CD14-positive monocyte (primary cell): ENCODE results near the gene ERCC6. TPM values are rescaled to one million over a fixed set of nuclear protein-coding genes. Genes with fewer than 3 reads are reported as not detected.

Experiments
- DNase-seq, 3 donors: peaks; one replicate each; pipeline ENCODE4 v3.0.0-alpha.2; 2011 to 2022
- H2AFZ ChIP-seq: 2 replicates; pipeline ENCODE4 v1.6.0; 2012; ENCODE audit warnings: mild to moderate bottlenecking, low read depth, low read length, inconsistent platforms; ENCODE audit not compliant: insufficient read depth, poor library complexity, severe bottlenecking
- H3K27ac ChIP-seq, 2 donors: 1 replicate in 1 of 2; 2 replicates in 1 of 2; pipeline ENCODE4 v1.5.1; 2012 to 2013; ENCODE audit warnings: low read length in 2 of 2, control low read depth in 1 of 2, inconsistent platforms in 1 of 2, low read depth in 1 of 2, mild to moderate bottlenecking in 1 of 2
- H3K27me3 ChIP-seq, 2 donors: one replicate each; pipeline versions ENCODE4 v1.6.0 to v1.6.1; 2011 to 2013; ENCODE audit warnings: low read length in 2 of 2; ENCODE audit not compliant: control insufficient read depth in 2 of 2, insufficient read depth in 2 of 2
- H3K36me3 ChIP-seq, 2 donors: replicated peaks in 1 of 2; 1 replicate in 1 of 2; 2 replicates in 1 of 2; pipeline versions ENCODE4 v1.5.1 to v1.6.1; 2012 to 2013; ENCODE audit warnings: low read length in 2 of 2, control low read depth in 1 of 2, inconsistent platforms in 1 of 2, mild to moderate bottlenecking in 1 of 2; ENCODE audit not compliant: insufficient read depth in 2 of 2, control insufficient read depth in 1 of 2
- H3K4me1 ChIP-seq, 2 donors: 1 replicate in 1 of 2; 2 replicates in 1 of 2; pipeline versions ENCODE4 v1.5.1 to v1.6.1; 2012 to 2013; ENCODE audit warnings: low read length in 2 of 2, control low read depth in 1 of 2, inconsistent platforms in 1 of 2, mild to moderate bottlenecking in 1 of 2, moderate library complexity in 1 of 2; ENCODE audit not compliant: insufficient read depth in 2 of 2, control insufficient read depth in 1 of 2
- H3K4me2 ChIP-seq: replicated peaks from 2 replicates; pipeline ENCODE3; 2012; ENCODE audit warnings: low read length, moderate library complexity, mild to moderate bottlenecking; ENCODE audit not compliant: poor library complexity, severe bottlenecking; ENCODE audit errors: extremely low read depth
- H3K4me3 ChIP-seq, 3 experiments: fragments of 200-600 bp in 1 of 3; sonication (generic) in 1 of 3; replicated peaks in 1 of 3; 1 replicate in 2 of 3; 2 replicates in 1 of 3; pipeline ENCODE4 v1.5.1; 2011 to 2013; ENCODE audit warnings: low read length in 3 of 3, mild to moderate bottlenecking in 3 of 3, control low read depth in 2 of 3, low read depth in 2 of 3, inconsistent platforms in 1 of 3, moderate library complexity in 1 of 3
- H3K79me2 ChIP-seq: 2 replicates; pipeline ENCODE4 v1.6.0; 2012; ENCODE audit warnings: mild to moderate bottlenecking, control low read depth, inconsistent platforms, low read length, moderate library complexity; ENCODE audit not compliant: insufficient read depth
- H3K9ac ChIP-seq: 2 replicates; pipeline ENCODE4 v1.6.0; 2017; ENCODE audit warnings: low read length, mild to moderate bottlenecking; ENCODE audit not compliant: insufficient read depth, poor library complexity, severe bottlenecking
- H3K9me3 ChIP-seq, 2 donors: replicated peaks in 1 of 2; 1 replicate in 1 of 2; 2 replicates in 1 of 2; pipeline versions ENCODE4 v1.5.1 to v1.6.1; 2012 to 2013; ENCODE audit warnings: low read length in 2 of 2, control low read depth in 1 of 2; ENCODE audit not compliant: control insufficient read depth in 1 of 2, insufficient read depth in 1 of 2
- H4K20me1 ChIP-seq: 2 replicates; pipeline ENCODE4 v1.6.0; 2012; ENCODE audit warnings: mild to moderate bottlenecking, low read length, control low read depth, moderate library complexity; ENCODE audit not compliant: insufficient read depth
- H3K27ac Mint-ChIP-seq, 7 donors: one replicate each; pipeline ENCODE4 v1.8.0; 2020; ENCODE audit warnings: mild to moderate bottlenecking in 7 of 7, mixed read lengths in 7 of 7, moderate library complexity in 6 of 7, inconsistent platforms in 2 of 7
- H3K27me3 Mint-ChIP-seq, 3 donors: one replicate each; pipeline ENCODE4 v1.8.0; 2021 to 2022; ENCODE audit warnings: low read depth in 3 of 3, mild to moderate bottlenecking in 3 of 3, mixed read lengths in 3 of 3, moderate library complexity in 3 of 3, inconsistent platforms in 1 of 3
- H3K36me3 Mint-ChIP-seq, 2 donors: one replicate each; pipeline ENCODE4 v1.8.0; 2020; ENCODE audit warnings: mixed read lengths in 2 of 2, inconsistent platforms in 1 of 2, mild to moderate bottlenecking in 1 of 2
- H3K4me1 Mint-ChIP-seq: one replicate; pipeline ENCODE4 v1.8.0; 2020; ENCODE audit warnings: mild to moderate bottlenecking, mixed read lengths
- H3K4me3 Mint-ChIP-seq, 2 donors: one replicate each; pipeline ENCODE4 v1.8.0; 2020; ENCODE audit warnings: mild to moderate bottlenecking in 2 of 2, mixed read lengths in 2 of 2, moderate library complexity in 1 of 2
- H3K9me3 Mint-ChIP-seq, 7 donors: one replicate each; pipeline ENCODE4 v1.8.0; 2020 to 2022; ENCODE audit warnings: mixed read lengths in 7 of 7, mild to moderate bottlenecking in 6 of 7, moderate library complexity in 6 of 7, inconsistent platforms in 2 of 7
- WGBS: methylation state at CpG from one replicate; pipeline ENCODE4 v1.1.5; 2013; ENCODE audit warnings: missing lambda C conversion rate; ENCODE audit not compliant: insufficient coverage; 5-methylcytosine and 5-hydroxymethylcytosine counted together
- intact Hi-C, 2 donors: fragments of 100-400 bp; cut with micrococcal nuclease; formaldehyde crosslinking; loops; one replicate each; pipeline versions ENCODE4 v1.15.0 to v1.15.1; 2023
- polyA plus RNA-seq, 3 donors: library from polyadenylated mRNA; depleted of rRNA in 1 of 3; unstranded in 2 of 3; stranded (reverse) in 1 of 3; fragments of 300-500 nt in 2 of 3; fragments of >200 nt in 1 of 3; fragmentation: Illumina TruSeq in 2 of 3; gene quantifications; 1 replicate in 2 of 3; 2 replicates in 1 of 3; pipeline ENCODE4 v1.2.3, GENCODE V29; 2012 to 2021
- TF ChIP-seq, protein P1 (sequence below): fragments of 200-600 bp; IDR thresholded peaks from one replicate; pipeline ENCODE4 v1.8.0; 2022; ENCODE audit warnings: antibody characterized with exemption, mild to moderate bottlenecking

ERCC6 gene
- polyA plus RNA-seq, 3 donors = 5.4 to 6.2 (median 6.0) TPM

DNA sequence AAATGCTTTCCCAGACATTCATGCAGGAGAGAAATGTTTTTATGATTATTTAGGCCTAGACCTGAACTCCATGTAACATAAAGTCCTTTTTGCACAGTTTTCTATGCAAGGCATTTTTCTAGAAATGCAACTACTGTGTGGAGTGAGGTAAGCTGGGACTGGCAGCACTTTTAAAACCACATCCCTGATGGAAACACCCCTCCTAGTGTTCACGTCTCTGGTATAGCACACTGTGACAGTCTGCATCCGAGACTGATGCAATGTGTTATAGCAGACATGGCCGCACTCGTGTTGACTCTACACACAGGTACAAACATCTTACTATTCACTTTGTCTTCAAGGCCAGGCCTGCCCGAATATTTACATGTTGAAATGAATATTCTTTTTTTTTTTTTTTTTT lies 19.3 kb upstream of the ERCC6 start:
- no peak for DNase-seq
- TF ChIP-seq, protein P1, sequence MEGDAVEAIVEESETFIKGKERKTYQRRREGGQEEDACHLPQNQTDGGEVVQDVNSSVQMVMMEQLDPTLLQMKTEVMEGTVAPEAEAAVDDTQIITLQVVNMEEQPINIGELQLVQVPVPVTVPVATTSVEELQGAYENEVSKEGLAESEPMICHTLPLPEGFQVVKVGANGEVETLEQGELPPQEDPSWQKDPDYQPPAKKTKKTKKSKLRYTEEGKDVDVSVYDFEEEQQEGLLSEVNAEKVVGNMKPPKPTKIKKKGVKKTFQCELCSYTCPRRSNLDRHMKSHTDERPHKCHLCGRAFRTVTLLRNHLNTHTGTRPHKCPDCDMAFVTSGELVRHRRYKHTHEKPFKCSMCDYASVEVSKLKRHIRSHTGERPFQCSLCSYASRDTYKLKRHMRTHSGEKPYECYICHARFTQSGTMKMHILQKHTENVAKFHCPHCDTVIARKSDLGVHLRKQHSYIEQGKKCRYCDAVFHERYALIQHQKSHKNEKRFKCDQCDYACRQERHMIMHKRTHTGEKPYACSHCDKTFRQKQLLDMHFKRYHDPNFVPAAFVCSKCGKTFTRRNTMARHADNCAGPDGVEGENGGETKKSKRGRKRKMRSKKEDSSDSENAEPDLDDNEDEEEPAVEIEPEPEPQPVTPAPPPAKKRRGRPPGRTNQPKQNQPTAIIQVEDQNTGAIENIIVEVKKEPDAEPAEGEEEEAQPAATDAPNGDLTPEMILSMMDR = no peak
- Histone ChIP-seq H3K4me1 (no peaks in the 10 kb centered on the region), H3K36me3 (no peaks in the 10 kb centered on the region), H3K27me3 (peaks cover 0 to 8% of the 10 kb centered on the region in 2 donors), H2AFZ (no peak overlapping the region), H3K4me2 (no peak overlapping the region), H3K9me3 (no peaks in the 10 kb centered on the region), H3K9ac (no peak overlapping the region), H3K27ac (no peak overlapping the region), H3K4me3 (no peak overlapping the region), H3K79me2 (no peaks in the 10 kb centered on the region), H4K20me1 (no peaks in the 10 kb centered on the region)
- intact Hi-C loops = no loop called here
- H3K27me3 Mint-ChIP-seq = peaks cover 9 to 15% (median 12%) of the 10 kb centered on the region in 3 donors
- H3K4me3 Mint-ChIP-seq = no peak overlapping the region
- H3K27ac Mint-ChIP-seq = no peak overlapping the region
- 100% methylated on average over 2 of the region's 5 CpGs for WGBS
- peaks cover 2 to 13% (median 6%) of the 10 kb centered on the region in 7 donors for H3K9me3 Mint-ChIP-seq
- no peaks in the 10 kb centered on the region for H3K4me1 Mint-ChIP-seq
- H3K36me3 Mint-ChIP-seq = no peaks in the 10 kb centered on the region

DNA sequence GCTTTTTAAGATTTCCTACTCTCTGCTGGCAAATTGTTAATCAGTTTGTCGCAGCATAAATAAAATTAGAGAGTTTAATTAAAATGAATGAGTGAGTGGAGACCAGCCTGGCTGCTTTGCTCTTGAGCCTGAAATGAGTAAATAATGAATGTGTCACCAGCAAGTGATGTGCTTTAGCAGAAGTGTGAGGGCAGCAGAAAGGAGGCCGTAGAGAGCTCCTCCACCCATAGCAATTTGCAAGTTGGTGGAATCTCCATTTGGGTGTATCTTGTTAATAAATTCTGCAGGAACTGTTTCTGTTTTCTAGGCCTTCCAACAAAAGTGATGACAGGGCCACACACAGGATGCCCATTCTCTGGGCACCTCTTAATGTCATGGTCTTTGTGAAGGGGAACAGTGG lies 18.8 kb upstream of the ERCC6 start:
- Histone ChIP-seq H3K27ac (no peak overlapping the region), H3K4me3 (no peak overlapping the region), H3K4me1 (no peaks in the 10 kb centered on the region), H3K9me3 (no peaks in the 10 kb centered on the region), H4K20me1 (no peaks in the 10 kb centered on the region), H3K79me2 (no peaks in the 10 kb centered on the region), H2AFZ (no peak overlapping the region), H3K9ac (no peak overlapping the region), H3K27me3 (peaks cover 0 to 8% of the 10 kb centered on the region in 2 donors), H3K4me2 (no peak overlapping the region), H3K36me3 (no peaks in the 10 kb centered on the region)
- 100% methylated on average over 1 of the region's 2 CpGs for WGBS
- TF ChIP-seq, protein P1 = no peak
- intact Hi-C loops = no loop called here
- Mint-ChIP-seq H3K27me3 (peaks cover 11 to 14% (median 12%) of the 10 kb centered on the region in 3 donors), H3K36me3 (no peaks in the 10 kb centered on the region), H3K27ac (peak overlapping the region in 1 of 7 donors; percentile 17), H3K9me3 (peaks cover 2 to 15% (median 7%) of the 10 kb centered on the region in 7 donors), H3K4me1 (no peaks in the 10 kb centered on the region), H3K4me3 (no peak overlapping the region)
- no peak for DNase-seq
